Measurements from ENCODE around the gene TXN2.
"Not testable (repeated sequence)": the region's sequence is repeated elsewhere in the genome, so short reads cannot be mapped to it uniquely, and the experiment has no call there.

The TXN2 gene

DNA sequence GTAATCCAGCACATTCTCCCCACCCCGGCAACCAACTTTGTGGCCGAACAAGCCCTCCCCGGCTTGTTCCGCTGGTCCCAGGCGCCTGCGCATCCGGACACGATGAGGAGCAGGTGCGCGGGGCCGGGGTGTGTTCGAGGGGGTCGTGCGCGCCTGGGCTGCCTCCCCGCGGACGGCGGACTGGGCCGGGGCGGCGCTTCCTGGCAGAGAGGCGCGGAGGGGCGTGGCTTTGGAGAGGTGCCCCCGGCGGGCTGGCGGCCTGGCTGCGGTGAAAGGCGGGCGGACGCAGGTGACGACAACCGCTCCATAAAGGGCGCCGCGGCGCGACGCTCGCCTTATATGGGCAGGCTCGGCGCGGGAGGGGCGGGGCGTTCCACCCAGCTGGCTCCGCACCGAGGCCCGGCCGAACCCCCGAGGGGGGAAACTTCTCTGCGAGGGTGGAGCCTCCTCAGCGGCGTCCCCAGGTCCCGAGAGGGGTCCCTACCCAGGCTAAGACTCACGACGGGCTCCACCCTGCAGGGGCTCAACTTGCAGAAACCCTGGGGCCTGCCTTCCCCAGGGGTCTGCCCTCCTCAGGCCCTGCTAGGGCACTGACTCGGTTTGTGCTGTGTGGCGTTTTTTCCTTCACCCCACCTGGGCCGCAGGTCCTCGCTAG, 26.4 kb downstream of the TXN2 start:
- peak; percentile 95 to 96 for DNase-seq

DNA sequence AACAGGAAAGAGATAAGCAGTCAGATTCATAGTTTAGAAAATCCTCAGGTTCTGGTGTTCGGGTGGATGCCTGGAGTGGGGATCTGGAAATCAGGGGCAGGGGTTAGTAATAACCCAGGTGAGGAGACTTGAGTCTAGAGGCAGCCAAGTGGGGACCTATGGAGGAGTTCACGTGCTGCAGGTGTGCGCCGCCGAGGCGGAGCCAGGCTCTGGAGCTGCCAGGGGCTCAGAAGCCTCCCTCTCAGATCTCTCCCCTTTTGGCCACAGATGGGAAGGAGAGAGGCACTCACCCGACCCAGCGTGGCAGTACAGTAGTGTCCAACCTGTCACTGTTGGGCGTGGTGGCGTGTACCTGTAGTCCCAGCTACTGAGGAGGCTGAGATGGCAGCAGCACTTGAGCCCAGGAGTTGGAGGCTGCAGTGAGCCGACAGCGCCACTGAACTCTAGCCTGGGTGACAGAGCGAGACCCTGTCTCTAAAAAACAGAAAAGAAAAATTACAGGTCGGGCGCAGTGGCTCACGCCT, 27.5 kb downstream of the TXN2 start:
- no peak for DNase-seq

DNA sequence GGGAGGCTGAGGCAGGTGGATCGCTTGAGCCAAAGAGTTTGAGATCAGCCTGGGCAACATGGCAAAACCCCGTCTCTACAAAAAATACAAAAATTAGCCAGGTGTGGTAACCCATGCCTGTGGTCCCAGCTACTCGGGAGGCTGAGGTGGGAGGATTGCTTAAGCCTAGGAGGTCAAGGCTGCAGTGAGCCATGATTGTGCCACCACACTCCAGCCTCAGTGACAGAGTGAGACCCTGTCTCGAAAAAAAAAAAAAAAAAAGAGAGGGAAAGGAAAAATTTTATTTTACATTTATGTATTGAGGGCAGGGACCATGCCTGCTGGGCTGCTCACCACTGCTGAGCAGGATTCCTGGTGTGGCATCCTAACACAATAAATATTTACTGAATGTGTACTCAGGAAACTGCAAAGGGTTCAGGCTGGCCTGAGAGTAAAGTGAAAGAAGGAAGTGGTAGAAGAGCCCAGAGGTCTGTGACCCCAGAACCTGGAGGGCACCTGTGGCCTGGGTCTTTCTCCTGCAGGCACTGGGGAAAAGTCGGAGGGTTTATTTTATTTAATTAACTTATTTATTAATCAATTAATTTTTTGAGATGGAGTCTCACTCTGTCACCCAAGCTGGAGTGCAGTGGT, 28.3 kb downstream of the TXN2 start:
- DNase-seq: not testable (repeated sequence)

DNA sequence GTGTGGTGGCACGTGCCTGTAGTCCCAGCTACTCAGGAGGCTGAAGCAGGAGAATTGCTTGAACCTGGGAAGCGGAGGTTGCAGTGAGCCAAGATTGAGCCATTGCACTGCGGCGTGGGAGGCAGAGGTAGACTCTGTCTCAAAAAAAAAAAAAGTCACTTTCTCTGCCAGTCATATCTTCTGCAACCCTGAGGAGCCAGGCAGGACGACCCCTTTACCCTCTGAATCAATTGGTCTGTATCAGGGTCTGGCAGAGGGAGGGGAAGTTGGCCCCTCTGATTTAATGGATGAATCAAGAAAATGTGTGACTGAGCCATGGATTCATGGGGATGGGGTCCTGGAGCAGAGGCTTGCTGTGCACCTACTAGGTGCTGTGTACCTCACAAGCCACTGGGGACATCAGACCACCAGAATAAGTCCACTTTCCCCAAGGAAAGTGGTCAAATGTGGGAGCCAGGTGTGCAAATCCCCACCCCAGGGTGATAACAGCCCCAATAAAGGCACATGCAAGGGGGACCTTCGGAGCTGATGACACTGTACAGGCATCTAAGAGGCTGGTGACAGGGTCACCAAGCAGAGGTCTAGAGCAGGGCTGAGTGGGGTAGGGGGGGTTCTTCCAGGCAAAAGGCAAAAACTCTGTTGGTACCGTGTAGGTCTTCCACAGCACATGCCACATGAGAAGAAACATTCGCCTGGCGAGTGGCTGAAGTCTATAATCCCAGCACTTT, 29.0 kb downstream of the TXN2 start:
- peak in 1 of 2 experiments; percentile 31 for DNase-seq

DNA sequence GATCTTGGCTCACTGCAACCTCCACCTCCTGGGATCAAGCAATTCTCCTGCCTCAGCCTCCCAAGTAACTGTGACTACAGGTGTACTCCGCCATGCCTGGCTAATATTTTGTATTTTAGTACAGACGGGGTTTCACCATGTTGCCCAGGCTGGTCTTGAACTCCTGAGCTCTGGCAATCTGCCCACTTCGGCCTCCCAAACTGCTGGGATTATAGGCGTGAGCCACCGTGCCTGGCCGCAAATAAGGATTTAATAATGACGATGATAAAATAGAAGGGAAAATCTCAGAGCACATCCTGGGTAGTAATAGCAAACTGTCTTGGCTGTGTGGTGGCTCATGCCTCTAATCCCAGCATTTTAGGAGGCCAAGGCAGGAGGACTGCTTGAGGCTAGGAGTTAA, 30.5 kb downstream of the TXN2 start:
- DNase-seq: not testable (repeated sequence)

DNA sequence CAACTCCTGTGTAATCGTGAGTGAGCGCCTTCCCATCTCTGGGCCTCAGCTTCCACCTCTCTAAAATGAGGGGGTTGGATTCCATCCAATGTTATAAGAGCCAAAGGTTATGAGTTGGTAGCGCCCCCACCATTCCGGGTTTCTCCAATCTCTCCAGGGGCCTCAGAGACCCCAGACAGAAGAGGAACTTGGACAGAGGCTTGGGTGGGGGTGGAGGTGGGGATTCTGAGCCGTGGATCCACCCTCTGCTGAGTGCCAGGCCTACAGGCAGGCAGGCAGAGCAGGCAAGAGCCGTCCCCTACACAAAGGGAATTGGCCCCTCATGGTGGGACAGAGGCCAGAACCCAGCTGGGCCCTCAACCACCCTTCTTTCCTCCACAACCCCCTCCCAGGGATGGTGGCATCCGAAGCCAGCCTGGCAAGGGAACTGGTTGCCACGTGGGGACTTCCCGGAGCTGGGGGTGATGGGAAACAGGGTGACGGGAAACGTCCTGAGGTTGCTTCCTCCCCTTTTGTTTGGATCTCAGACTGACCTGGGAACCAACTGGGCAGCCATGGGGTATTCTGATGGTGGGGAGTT, 31.8 kb downstream of the TXN2 start:
- no peak for DNase-seq

DNA sequence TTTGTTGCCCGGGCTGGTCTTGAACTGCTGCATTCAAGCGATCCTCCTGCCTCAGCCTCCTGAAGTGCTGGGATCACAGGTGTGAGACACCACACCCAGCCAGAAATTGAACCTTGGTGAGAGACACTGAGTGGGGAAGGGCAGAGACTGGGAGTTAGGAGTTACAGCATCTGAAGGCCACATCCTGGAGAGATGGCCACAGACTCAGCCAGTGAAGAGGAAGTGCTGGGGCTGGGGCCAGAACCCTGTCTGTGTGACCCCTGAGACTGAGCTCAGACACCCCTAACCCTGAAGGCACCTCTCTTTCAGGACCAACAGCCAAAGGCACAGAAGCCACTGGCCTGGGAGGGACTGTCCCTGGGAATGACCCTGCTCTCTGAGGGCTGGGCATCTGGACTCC, 33.8 kb downstream of the TXN2 start:
- DNase-seq: no peak

DNA sequence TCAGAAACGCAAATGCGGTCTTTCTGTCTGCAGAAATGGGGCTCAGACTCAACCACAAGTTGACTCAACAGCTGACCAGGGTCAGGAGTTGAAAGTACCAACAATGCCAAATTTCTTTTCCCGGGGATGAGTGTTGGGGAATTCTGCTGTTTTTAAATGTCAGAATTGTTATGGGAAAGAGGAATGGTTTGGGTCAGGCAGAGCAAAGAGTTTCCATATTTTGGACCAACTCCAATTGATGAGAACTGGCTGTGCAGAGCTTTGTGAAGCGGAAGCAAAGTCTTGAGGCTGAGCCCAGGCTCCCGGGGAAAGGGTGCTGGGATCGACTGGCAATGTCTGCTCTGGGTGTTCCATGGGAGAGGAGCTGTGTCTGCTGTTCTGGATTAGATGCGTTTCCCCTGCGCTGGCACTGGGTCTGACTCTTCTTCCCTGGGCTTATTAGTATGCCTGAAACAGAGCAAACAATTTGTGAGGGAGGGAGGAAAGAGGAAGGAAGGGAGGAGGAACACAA, 36.2 kb downstream of the TXN2 start:
- DNase-seq: no peak

DNA sequence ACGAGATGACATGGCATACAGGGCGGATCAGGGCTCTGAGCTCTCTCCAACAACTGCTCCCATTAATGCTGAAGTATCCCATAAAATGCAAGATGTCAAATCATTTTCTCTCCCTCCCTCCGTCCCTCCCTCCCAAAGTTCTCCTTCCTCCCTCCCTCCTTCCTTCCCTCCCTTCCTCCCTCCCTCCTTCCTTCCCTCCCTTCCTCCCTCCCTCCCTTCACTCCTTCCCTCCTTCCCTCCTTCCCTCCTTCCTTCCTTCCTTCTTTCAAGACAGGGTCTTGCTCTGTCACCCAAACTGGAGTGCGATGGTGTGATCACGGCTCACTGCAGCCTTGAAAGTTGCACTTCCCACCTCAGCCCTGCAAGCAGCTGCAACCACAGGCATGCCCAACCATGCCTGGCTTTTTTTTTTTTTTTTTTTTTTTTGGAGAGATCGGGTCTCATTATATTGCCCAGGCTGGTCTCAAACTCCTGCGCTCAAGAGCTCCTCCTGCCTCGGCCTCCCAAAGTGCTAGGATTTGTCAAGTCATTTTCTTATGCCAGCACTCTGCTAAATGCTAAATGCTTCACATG, 38.2 kb downstream of the TXN2 start:
- no peak for DNase-seq

DNA sequence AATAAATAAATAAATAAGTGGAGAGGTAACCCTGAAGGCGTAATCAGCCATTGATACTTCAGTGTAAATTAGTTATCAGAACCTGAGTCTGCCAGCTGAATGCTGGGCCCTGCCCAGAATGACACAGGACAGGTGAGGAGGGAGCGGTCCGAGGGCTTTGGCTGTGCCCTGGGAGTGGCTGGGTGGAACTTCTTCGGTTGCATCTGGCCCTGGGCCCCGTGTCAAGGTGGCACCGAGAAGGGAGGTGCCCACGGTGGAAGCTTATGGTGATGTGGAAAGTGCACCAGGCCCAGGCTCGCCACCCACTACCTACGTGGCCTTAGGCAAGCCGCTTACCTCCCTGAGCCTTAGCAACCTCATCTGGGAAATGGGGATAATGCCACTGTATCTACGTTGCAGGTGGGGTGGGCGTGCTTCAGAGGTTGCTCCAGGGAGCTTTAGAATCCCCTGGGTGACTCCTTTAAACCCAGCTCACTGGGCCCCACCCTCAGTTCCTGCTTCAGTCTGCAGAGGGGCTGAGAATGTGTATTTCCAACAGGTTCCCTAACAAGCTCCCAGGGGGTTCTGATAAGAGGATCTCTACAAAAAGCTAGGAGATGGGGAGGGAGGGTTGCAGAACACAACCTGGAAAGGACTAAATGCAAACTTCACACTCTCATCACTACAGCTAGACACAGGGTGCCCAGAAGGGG, 38.8 kb downstream of the TXN2 start:
- no peak for DNase-seq

DNA sequence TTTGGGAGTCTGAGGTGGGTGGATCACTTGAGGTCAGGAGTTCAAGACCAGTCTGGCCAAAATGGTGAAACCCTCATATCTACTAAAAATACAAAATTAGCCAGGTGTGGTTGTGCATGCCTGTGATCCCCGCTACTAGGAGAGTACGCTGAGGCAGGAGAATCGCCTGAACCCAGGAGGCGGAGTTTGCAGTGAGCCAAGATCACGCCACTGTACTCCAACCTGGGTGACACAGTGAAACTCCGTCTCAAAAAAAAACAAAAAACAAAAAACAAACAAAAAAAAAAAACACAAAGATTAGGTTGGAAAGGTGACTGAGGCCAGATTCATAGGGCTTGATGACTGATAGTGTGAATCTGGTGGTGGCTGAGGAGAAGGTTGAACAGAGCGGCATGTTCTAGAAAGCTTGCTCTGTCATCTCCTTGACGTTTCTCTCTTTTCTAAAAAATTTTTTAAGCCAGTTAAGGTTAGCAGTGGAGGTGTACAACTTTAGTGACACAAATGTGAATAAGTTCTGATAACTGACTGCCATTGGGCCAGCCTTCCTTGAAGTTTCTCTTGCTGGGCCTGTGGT, 40.9 kb downstream of the TXN2 start:
- DNase-seq: no peak

DNA sequence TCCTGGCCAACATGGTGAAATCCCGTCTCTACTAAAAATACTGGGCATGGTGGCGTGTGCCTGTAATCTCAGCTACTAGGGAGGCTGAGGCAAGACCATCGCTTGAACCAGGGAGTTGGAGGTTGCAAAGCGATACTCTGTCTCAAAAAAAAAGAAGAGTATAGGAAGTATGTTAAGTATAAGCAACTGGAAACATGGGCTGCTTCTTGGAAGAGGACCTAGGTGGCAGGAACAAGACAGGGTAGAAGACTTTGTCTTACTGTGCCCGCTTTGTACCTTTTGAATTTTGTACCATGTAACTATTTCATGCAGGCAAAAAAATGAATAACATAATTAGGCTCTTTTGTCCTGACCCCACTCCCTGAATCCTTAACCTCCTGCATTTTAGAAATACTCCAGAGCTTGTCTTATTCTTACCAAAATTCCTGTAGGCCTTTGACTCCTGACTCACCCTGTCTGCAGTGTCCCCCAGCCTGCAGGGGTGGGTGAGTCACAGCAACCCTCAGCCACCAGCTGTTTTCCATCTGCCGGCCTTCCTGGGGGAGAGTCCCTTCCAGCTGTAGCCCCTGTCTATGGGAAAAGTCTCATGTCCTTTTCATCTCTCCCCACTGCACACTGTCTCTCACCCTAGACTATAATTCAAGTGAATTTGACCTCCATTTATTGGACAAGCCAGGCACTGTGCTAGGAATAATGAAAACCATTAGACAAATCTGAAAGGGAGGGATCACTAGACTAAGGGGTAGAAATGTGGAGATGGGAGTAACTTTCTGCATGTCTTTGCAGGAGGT, 41.8 kb downstream of the TXN2 start:
- DNase-seq: peak; percentile 21 to 48

DNA sequence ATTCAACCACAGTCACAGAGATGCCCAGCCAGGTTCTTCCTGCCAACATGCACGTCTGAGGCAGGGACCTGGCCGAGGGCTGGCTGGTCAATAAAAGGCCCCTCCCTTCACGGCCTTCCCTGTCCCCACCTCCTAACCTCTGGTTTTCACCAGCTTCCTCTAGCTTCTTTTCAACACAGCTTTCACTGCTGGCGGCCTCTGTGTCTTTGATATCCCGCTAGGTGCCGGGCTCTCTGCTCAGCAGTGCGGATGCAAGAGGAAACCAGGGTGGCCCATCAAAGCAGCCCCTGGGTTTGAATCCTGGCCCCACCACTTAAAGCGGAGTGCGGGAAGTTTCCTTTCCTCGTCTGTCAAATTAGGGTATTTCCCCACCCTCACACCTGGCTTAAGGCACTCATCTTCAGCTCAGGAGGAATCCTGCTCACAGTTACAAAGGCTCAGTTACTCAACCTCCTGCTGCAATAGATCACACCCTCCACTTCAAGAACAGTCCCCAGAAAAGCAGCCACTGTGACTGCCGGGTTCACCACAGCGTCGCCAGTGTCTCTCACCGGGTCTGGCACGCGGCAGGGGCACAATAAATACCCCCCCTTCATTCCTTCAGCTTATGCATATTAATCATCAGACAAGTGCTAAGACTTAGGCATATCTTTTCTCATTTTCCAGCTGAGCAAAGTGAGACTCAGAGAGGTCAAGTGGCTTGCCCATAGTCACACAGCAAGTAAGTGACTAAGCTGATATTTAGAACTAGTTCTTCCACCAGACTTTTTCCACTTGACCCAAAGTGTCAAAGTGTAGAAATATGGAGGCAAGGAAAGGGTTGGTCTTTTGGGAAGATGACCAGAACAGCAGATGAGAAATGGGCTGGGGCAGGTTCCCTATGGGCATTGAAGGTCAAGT, 45.7 kb downstream of the TXN2 start:
- peak; percentile 42 to 80 for DNase-seq

DNA sequence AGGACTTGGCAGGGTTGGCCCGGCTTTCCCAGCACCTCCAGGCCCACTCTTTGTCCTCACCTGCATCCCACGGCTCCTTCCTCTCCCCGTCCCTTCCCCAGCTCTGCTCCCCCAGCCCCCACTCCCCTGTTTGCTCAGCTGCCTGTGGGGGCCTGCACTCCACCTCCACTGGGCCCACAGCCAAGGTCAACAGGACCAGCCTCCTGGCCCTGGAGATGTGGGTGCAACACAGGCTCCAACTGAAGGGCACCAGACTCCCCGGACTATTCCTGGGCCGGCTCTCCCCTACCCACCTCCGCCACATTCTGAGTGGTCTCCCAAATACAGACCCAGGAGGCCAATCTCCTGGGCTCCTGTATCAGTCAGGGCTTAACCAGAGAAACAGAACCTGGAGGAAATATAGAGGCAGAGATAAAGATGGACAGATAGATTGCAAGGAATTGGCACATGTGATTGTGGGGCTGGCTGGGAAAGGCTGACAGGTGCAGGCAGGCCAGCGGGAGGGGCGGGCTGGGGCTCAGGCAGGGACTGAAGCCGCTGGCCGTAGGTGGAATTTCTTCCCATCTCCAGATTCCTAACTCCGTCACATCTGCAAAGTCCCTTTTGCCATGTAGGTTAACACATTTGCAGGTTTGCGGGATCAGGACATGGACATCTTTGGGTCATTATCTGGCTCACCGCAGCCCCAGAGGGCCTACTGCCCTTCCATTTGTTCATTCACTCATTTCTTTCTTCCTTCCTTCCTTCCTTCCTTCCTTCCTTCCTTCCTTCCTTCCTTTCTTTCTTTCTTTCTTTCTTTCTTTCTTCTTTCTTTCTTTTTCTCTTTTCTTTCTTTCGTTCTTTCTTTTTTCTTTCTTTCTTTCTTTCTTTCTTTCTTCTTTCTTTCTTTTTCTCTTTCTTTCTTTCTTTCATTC, 47.9 kb downstream of the TXN2 start:
- no peak for DNase-seq

DNA sequence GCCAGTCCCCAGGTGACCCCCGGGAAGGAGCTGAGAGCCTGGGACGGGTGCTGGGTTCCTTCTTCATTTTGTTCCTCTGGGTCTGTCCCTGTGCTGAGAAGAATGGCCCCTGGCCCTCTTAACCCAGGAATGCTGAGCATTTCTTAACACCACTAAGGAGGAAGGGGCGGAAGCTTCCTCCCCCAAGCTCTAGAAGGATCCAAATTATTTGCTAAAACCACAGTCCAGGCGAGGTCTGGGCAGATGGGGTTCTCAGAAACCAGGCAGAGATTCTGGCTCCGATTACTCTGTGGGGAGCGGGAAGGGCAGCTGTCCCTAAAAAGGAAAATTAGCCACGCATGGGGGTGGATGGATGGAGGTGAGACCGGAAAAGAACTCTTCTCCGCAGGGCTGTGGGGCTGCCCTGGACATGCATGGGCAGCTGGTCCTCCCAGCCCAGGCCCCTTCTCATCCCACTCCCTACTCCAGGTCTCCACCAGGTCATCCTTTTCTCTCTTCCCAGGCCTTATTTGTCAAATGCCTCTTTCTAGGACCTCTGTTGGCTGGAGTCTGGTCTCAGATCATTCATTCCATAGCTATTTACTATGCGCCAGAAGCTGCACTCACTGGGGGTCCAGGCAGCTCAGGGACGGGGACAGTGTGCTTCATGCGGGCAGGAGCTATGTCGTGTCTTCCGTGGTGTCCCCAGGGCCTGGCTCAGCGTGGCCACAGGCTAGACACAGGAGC, 48.7 kb downstream of the TXN2 start:
- no peak for DNase-seq

DNA sequence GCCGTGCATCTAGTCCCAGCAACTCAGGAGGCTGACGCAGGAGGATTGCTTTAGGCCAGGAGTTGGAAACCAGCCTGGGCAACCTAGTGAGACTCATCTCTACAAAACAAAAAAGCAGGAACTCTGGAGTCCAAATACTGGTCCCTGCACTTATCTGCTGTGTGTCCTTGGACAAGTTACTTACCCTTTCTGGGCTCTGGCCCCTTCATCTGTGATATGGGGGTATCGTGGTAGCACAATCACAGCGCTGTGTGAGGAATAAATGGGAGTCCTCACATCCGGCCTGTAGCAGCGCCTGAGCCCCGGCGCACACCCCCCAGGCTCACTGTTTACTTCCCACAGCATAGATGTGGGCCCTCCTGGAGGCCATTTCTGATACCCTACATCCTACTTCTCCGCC, 49.5 kb downstream of the TXN2 start:
- DNase-seq: no peak

DNA sequence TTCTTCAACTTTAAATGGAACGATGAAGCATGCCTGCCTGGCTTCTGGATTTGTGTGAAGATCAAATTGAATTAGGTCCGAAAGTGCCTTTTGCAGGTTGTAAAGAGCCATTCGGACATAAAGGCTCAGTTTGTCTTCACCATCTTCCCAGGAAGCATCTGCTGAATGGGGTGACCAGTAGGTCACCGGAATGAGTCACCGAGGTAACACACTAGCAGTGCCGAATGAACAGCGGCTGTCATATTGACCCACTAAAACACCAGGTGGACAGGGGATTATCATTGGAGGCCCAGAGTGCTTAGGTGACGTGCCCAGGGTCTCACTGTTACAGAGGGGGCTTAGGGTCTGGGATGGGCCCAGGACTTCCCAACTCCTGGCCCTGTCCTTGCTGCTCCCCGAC, 50.6 kb downstream of the TXN2 start:
- no peak for DNase-seq

DNA sequence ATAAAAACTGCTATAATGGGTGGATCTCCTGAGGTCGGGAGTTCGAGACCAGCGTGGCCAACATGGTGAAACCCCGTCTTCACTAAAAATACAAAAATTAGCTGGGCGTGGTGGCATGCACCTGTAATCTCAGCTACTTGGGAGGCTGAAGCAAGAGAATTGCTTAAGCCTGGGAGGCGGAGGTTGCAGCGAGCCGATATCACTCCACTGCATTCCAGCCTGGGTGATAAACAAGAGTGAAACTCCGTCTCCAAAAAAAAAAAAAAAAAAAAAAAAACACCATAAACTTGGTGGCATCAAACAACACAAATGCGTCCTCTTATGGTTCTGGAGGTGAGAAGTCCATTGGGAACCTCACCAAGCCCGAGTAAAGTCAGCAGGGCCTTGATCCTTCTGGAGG, 53.5 kb downstream of the TXN2 start:
- DNase-seq: not testable (repeated sequence)
